Mucosa of rectum (tissue), 2 donors: ENCODE measurements around the gene OPN4.

ENCODE experiments used
- H3K27ac ChIP-seq, 2 donors: one replicate each; pipeline ENCODE4 v1.7.0; 2013; ENCODE audit warnings: inconsistent platforms in 2 of 2, low read depth in 2 of 2, low read length in 2 of 2
- H3K27me3 ChIP-seq, 2 donors: one replicate each; pipeline ENCODE4 v1.7.0; 2013; ENCODE audit warnings: low read length in 2 of 2; ENCODE audit not compliant: control insufficient read depth in 2 of 2, insufficient read depth in 2 of 2
- H3K36me3 ChIP-seq, 2 donors: one replicate each; pipeline ENCODE4 v1.7.0; 2013; ENCODE audit warnings: low read length in 2 of 2; ENCODE audit not compliant: control insufficient read depth in 2 of 2, insufficient read depth in 2 of 2
- H3K4me1 ChIP-seq, 2 donors: one replicate each; pipeline ENCODE4 v1.7.0; 2013; ENCODE audit warnings: low read length in 2 of 2, mild to moderate bottlenecking in 1 of 2; ENCODE audit not compliant: control insufficient read depth in 2 of 2, insufficient read depth in 2 of 2
- H3K4me3 ChIP-seq, 2 donors: one replicate each; pipeline ENCODE4 v1.7.0; 2013; ENCODE audit warnings: low read length in 2 of 2
- H3K9ac ChIP-seq, 2 donors: one replicate each; pipeline ENCODE4 v1.7.0; 2013; ENCODE audit warnings: low read length in 2 of 2, low read depth in 1 of 2, mild to moderate bottlenecking in 1 of 2
- H3K9me3 ChIP-seq, 2 donors: one replicate each; pipeline ENCODE4 v1.7.0; 2013; ENCODE audit warnings: low read length in 2 of 2; ENCODE audit not compliant: control insufficient read depth in 2 of 2
- donor health status: healthy.
- donor health status: Normal muscosa, but diverticular disease.

Gene OPN4

DNA sequence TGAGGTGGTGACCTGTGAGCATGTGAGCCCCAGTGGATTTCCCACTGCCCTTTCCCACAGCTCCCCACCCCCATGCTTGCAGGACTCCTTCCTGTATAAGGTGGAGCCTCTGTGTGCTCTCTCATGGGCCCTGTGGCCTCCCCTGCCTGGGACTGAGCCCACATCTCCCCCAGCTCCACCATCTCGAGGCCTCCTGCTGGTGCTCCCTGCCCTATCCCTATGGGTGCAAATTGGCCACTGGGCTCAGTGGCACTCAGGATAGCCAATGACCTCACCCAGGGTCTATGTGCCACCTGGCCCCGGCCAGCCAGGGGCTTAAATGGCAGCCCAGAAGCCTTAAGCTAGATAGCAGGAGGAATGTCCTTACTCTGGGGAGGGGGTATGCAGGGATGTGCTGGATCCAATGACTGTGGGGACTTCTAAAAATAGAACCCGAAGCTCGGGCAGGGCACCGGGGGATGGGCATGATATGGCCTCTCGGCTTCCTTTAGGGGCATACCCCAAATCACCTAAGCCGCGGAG lies 16.0 kb downstream of the OPN4 start:
- no peaks in the 10 kb centered on the region for H3K36me3 ChIP-seq
- H3K4me1 ChIP-seq = peaks cover 24% of the 10 kb centered on the region in 2 donors
- no peaks in the 10 kb centered on the region for H3K27me3 ChIP-seq
- H3K4me3 ChIP-seq = peak overlapping the region in 1 of 2 donors; percentile 13
- H3K27ac ChIP-seq = peak overlapping the region in 1 of 2 donors; percentile 32
- no peaks in the 10 kb centered on the region for H3K9me3 ChIP-seq
- H3K9ac ChIP-seq = no peak overlapping the region

DNA sequence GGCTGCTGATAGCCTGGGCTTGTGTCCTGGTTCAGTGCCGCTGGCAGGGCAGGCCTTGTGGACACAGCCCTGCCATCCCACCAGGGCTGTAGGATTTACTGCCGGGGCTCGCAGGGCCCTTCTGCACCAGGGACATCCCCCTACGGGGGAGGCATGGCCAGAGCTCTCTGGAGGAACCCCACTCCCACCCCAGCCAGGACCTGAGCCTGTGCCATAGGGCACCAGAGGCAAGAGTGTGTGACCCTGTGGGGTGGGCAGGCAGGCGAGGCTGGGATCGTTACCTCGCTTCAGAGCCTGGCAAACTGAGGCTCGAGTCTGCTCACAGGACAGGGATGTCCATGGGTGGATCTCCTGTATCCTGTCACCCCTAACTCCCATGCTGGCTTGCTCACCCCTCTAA lies 16.5 kb downstream of the OPN4 start:
- Histone ChIP-seq H3K9ac (no peak overlapping the region), H3K27me3 (no peaks in the 10 kb centered on the region), H3K36me3 (no peaks in the 10 kb centered on the region), H3K4me3 (peak overlapping the region in 1 of 2 donors; percentile 31), H3K27ac (peak overlapping the region in 1 of 2 donors; percentile 32), H3K4me1 (peaks cover 24% of the 10 kb centered on the region in 2 donors), H3K9me3 (no peaks in the 10 kb centered on the region)

DNA sequence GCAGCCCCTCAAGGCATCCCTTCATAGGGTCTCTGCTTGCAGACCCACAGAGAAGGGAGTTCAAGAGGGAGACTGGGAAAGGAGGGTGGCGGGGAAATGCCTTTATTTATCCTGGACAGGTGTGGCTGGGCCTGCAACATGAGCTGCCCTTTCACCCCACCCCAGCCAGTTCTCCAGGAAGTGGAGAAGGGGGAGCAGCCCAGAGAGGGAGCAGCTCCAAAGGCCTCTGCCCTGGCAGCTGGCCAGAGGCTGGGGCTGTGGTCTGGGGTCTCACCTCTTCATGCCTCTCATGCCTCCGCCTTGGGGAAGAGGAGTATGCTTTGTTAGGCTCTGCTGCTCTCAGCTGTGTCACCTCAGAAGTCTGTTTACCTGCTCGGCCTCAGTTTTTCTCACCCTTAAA lies 17.1 kb downstream of the OPN4 start:
- Histone ChIP-seq H3K4me3 (peak overlapping the region in 1 of 2 donors; percentile 31), H3K36me3 (no peaks in the 10 kb centered on the region), H3K27me3 (no peaks in the 10 kb centered on the region), H3K9ac (no peak overlapping the region), H3K27ac (peak overlapping the region in 1 of 2 donors; percentile 32), H3K4me1 (peaks cover 24% of the 10 kb centered on the region in 2 donors), H3K9me3 (no peaks in the 10 kb centered on the region)

DNA sequence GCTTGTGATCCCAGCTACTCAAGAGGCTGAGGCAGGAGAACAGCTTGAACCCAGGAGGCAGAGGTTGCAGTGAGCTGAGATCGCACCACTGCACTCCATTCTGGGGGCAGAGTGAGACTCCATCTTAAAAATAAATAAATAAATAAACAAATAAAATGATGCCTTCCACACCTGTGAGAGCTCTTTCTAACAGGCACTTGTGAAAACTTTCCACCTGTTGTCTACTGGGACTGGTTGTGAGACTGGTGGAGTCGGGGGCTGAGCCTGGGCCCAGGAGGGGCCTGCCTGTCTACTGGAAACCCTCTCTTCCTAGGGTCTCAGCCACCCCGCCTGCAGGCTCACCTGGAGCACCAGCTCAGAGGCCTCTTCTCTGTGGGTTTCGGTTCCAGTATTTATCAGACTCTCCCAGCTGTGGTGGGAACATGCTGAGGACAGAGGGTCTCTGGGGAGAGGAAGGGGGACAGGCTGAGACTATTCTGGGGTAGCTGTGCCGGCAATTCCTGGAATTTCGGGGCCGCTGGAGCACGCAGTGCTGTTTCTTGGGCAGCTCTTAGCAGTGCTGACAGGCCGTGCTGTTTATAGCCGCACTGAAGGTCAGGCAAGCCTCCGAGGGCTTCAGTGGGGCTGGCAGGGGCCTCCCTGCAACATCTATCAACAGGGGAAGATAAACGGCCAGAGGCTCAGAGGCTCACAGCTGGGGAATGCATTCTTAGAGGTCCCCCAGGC lies 17.8 kb downstream of the OPN4 start:
- no peak overlapping the region for H3K4me3 ChIP-seq
- peaks cover 24% of the 10 kb centered on the region in 2 donors for H3K4me1 ChIP-seq
- peak overlapping the region in 1 of 2 donors; percentile 47 for H3K9ac ChIP-seq
- H3K27me3 ChIP-seq = no peaks in the 10 kb centered on the region
- no peaks in the 10 kb centered on the region for H3K9me3 ChIP-seq
- peak overlapping the region in 1 of 2 donors; percentile 32 for H3K27ac ChIP-seq
- H3K36me3 ChIP-seq = no peaks in the 10 kb centered on the region

DNA sequence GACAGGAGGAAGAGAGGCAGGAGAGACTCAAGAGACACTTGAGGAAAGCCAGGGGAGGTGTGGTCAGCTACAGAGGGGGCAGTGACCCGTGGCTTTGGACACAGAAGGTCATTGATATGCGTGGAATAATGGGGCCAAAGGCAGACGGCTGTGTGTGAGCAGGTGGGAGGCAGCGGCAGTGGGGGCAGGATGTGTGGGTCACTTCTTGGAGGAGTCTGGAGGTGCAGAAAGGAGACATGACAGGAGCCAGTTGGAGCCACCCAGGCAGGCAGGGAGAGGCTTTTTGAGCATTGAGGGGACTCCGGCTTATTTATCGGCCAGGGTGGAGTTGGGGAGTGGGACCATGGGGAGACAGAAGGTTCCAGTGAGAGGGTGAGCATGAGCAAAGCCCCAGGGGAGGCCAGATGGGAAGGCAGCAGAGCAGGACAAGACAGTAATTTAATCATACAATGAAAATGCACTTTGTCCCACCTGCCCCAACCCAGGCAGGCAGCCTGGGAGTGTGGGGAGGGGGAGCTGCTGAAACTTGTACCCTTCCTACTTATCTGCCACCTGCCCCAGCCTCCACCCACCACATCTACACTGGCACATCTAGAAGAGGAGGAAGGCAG lies 19.0 kb downstream of the OPN4 start:
- Histone ChIP-seq H3K36me3 (no peaks in the 10 kb centered on the region), H3K4me3 (no peak overlapping the region), H3K27ac (no peak overlapping the region), H3K9ac (no peak overlapping the region), H3K4me1 (peaks cover 24% of the 10 kb centered on the region in 2 donors), H3K9me3 (no peaks in the 10 kb centered on the region), H3K27me3 (no peaks in the 10 kb centered on the region)

DNA sequence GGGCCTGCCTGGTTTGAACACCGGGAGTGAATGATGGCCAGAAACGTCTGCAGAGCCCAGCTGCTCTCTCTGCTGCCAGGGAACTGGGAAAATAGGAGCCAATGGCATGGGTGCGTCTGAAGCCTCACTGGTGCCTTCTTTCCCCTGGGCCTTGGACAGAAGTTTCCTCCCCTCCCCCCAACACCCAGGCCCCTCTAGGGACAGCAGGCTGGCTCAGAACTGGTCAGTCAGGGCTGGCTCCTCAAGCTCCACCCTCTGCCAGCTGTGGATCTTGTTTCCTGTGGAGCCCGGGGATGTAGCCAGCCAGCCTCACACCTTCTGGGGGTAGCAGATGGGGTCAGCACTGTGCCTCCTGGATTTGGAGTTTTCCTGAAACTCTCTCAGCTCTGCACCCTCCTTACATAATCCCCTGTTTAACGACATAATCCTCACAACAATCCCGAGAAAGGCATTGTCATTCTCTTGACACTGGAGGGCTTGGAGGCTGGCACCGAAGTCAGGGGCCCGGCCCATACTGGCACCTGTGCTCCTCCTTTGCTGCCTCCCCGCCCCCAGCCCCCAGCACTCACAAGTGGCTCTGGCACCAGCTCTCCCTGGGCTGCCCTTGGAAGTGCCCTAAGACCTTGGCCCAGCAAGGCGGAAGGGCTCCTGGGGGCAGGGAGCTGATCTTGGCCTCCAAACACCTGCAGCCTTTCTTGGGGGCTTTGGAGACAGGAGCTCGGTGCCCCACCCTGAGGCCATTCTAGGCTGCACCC lies 19.7 kb downstream of the OPN4 start:
- Histone ChIP-seq H3K36me3 (no peaks in the 10 kb centered on the region), H3K27ac (no peak overlapping the region), H3K4me3 (no peak overlapping the region)

DNA sequence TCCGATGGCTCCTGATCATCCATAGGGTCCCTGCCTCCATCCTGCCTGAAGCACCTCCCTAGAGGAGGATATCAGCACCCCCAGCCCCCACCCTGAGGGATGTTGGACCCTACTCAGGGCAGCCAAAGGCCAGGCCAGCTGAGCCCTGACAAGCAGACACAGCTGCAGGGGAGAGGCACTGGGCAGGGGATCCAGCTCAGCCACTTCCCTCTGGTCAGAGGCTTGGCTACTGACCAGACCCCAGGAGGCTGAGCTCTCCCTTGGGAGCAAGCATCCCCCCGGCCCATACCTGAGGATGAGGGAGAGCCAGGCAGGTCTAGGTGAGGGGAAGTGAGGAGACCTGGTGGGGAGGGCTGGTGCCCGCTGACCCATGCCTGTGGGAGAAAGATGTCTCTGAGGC lies 20.6 kb downstream of the OPN4 start:
- Histone ChIP-seq H3K36me3 (no peaks in the 10 kb centered on the region), H3K4me3 (no peak overlapping the region), H3K27ac (no peak overlapping the region), H3K9ac (no peak overlapping the region), H3K4me1 (peaks cover 24 to 28% of the 10 kb centered on the region in 2 donors), H3K9me3 (no peaks in the 10 kb centered on the region), H3K27me3 (no peaks in the 10 kb centered on the region)

More for the DNA sequence above, 19.7 kb downstream of the OPN4 start:
- Histone ChIP-seq H3K27me3 (no peaks in the 10 kb centered on the region), H3K4me1 (peaks cover 24 to 25% of the 10 kb centered on the region in 2 donors), H3K9ac (no peak overlapping the region), H3K9me3 (no peaks in the 10 kb centered on the region)

DNA sequence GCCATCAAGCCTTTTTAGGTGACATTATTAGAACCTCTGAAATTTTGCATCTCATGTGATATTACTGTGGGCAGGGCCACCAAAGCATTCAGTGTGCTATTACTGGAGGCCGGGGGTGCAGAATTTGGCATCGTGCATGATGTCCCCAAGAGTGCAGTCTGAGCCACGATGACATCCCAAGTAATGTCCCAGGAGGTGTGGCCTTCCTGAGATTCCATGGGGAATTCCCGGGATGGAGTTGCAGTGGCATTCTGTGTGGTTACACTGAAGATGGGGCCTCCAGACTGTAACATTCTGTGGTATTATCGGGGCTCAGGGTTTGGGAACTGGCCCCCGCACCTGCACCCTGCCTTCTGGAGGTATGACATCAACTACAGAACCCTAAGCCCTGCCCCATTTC lies 23.0 kb downstream of the OPN4 start:
- H3K4me3 ChIP-seq = no peak overlapping the region
- peaks cover 9 to 12% of the 10 kb centered on the region in 2 donors for H3K4me1 ChIP-seq
- H3K9ac ChIP-seq = no peak overlapping the region
- no peaks in the 10 kb centered on the region for H3K27me3 ChIP-seq
- no peaks in the 10 kb centered on the region for H3K9me3 ChIP-seq
- H3K27ac ChIP-seq = no peak overlapping the region
- H3K36me3 ChIP-seq = no peaks in the 10 kb centered on the region

DNA sequence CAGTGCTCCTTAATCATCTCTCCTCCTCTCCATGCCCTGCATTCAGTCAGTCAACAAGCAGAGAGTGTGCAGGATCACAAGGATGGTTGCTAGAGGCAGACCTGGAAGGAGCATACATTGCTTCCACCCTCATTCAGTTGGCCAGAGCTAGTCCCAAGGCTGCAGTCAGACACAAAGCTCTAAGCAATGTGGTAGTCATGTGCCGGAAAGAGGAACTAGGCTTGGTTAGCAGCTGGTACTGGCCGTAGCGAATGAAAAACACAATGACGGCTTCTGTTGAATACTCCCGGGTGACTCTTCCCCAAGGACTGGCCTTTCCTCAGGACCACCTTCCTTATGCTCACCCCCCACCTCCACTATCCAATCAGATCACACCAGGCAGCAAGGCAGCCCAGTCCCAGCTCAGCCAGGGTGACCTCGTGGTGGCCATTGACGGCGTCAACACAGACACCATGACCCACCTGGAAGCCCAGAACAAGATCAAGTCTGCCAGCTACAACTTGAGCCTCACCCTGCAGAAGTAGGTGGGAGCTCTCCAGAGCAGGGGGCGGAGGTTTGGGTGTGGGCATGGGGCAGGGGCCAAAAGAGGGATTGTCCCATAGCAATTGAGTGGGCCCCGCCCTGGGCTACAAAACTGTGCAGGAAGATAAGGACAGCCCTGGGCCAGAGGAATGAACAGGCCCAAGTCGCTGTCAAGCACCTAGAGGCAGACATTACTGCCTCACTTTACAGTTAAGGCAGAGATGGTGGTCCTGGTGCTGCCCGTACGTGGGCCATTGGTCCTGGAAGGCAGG lies 24.8 kb downstream of the OPN4 start:
- H3K4me1 ChIP-seq = peaks cover 0 to 4% of the 10 kb centered on the region in 2 donors
- H3K9me3 ChIP-seq = no peaks in the 10 kb centered on the region
- H3K4me3 ChIP-seq = no peak overlapping the region
- no peaks in the 10 kb centered on the region for H3K27me3 ChIP-seq
- H3K36me3 ChIP-seq = no peaks in the 10 kb centered on the region
- H3K27ac ChIP-seq = no peak overlapping the region
- H3K9ac ChIP-seq = no peak overlapping the region
